A549 (cell line): Measurements from ENCODE around the gene PAM. TPM values are rescaled to one million over a fixed set of nuclear protein-coding genes. Genes with fewer than 3 reads are reported as not detected.

Source experiments
- ATAC-seq, 2 experiments: fragments of 200-7000 bp in 1 of 2; fragments of >200 bp in 1 of 2; cut with Nextera tagmentation in 1 of 2; cut with Tn5 transposase in 1 of 2; 3 replicates each; pipeline versions ENCODE4 v1.8.0 to v1.9.1; 2018 to 2020; ENCODE audit warnings: mild to moderate bottlenecking in 1 of 2, moderate library complexity in 1 of 2
- CTCF ChIA-PET: fragments of 300-600 bp; sonication (Branson Sonifier 250); formaldehyde crosslinking; extraction: SDS; loops from one replicate; lab custom pipeline; 2021; ENCODE audit warnings: antibody characterized with exemption, inconsistent platforms; lab: Yijun Ruan, JAX
- POLR2A ChIA-PET: fragments of 350-600 bp; formaldehyde crosslinking; extraction: SDS; loops from one replicate; lab custom pipeline; 2021; ENCODE audit warnings: antibody characterized with exemption, inconsistent platforms; lab: Yijun Ruan, JAX
- DNase-seq, 2 experiments: peaks; one replicate each; pipeline versions ENCODE4 v3.0.0 to v3.0.0-alpha.2; 2011 to 2016; ENCODE audit warnings: low read depth in 1 of 2, low spot score in 1 of 2
- FAIRE-seq: peaks from 2 replicates; lab custom pipeline; 2011; peaks lifted over from hg19 to GRCh38; lab: Jason Lieb, UNC
- H3K27ac ChIP-seq, 2 experiments: fragments of >200 bp; sonication (Bioruptor Twin); formaldehyde crosslinking; 3 replicates each; pipeline ENCODE4 v1.5.1; 2016 to 2017
- H3K4me1 ChIP-seq: fragments of >200 bp; sonication (Bioruptor Twin); formaldehyde crosslinking; 3 replicates; pipeline ENCODE4 v1.6.1; 2016
- H3K4me2 ChIP-seq: fragments of >200 bp; sonication (Bioruptor Twin); formaldehyde crosslinking; 3 replicates; pipeline ENCODE4 v1.6.1; 2016
- H3K4me3 ChIP-seq: fragments of >200 bp; sonication (Bioruptor Twin); formaldehyde crosslinking; 3 replicates; pipeline ENCODE4 v1.5.1; 2016
- H3K9me3 ChIP-seq: fragments of >200 bp; sonication (Bioruptor Twin); formaldehyde crosslinking; 3 replicates; pipeline ENCODE4 v1.6.1; 2016
- ATOH8 ChIP-seq: fragments of 250-450 bp; sonication (Bioruptor Pico); IDR thresholded peaks from 2 replicates; pipeline ENCODE4 v1.5.0; 2020; ENCODE audit warnings: low read depth, mild to moderate bottlenecking, moderate library complexity
- BHLHE40 ChIP-seq: IDR thresholded peaks from 2 replicates; pipeline ENCODE4 v1.6.1; 2012; ENCODE audit warnings: low read depth, low read length, inconsistent platforms
- CBX8 ChIP-seq: fragments of 200-600 bp; sonication (generic); IDR thresholded peaks from 2 replicates; pipeline ENCODE4 v1.6.1; 2016
- CEBPB ChIP-seq, 2 experiments: fragments of >200 bp in 1 of 2; sonication (Bioruptor Twin) in 1 of 2; formaldehyde crosslinking in 1 of 2; IDR thresholded peaks; 2 replicates each; pipeline ENCODE4 v1.6.1; 2012 to 2016
- CTCF ChIP-seq: fragments of >200 bp; sonication (Bioruptor Twin); formaldehyde crosslinking; IDR thresholded peaks from 3 replicates; pipeline ENCODE4 v1.5.1; 2016
- EHMT2 ChIP-seq: fragments of 200-600 bp; sonication (generic); IDR thresholded peaks from 2 replicates; pipeline ENCODE4 v1.6.1; 2016; ENCODE audit warnings: antibody characterized with exemption, low read depth, mild to moderate bottlenecking, moderate library complexity
- EP300 ChIP-seq, 2 experiments: fragments of >200 bp; sonication (Bioruptor Twin); formaldehyde crosslinking; IDR thresholded peaks; 2 replicates in 1 of 2; 3 replicates in 1 of 2; pipeline ENCODE4 v1.6.1; 2016 to 2017
- FOSB ChIP-seq: fragments of 250-450 bp; sonication (Bioruptor Pico); IDR thresholded peaks from 2 replicates; pipeline ENCODE4 v1.5.0; 2020; ENCODE audit warnings: mild to moderate bottlenecking, moderate library complexity
- FOXS1 ChIP-seq: fragments of 250-450 bp; sonication (Bioruptor Pico); IDR thresholded peaks from 2 replicates; pipeline ENCODE4 v1.5.0; 2020; ENCODE audit warnings: mild to moderate bottlenecking, moderate library complexity
- HDAC2 ChIP-seq: fragments of 200-600 bp; sonication (generic); IDR thresholded peaks from 2 replicates; pipeline ENCODE4 v1.6.1; 2016
- HES2 ChIP-seq: fragments of >200 bp; sonication (Bioruptor Twin); formaldehyde crosslinking; IDR thresholded peaks from 2 replicates; pipeline ENCODE4 v1.6.1; 2016
- JUNB ChIP-seq: fragments of >200 bp; sonication (Bioruptor Twin); formaldehyde crosslinking; IDR thresholded peaks from 2 replicates; pipeline ENCODE4 v1.6.1; 2016
- MYC ChIP-seq: IDR thresholded peaks from 2 replicates; pipeline ENCODE4 v1.6.1; 2012; ENCODE audit warnings: mild to moderate bottlenecking, inconsistent platforms, low read length, improper control_type of control experiment, borderline replicate concordance
- NPAS2 ChIP-seq: fragments of 250-450 bp; sonication (Bioruptor Pico); IDR thresholded peaks from 2 replicates; pipeline ENCODE4 v1.8.0; 2022; ENCODE audit warnings: mild to moderate bottlenecking, moderate library complexity, borderline replicate concordance
- PHF8 ChIP-seq: fragments of 200-600 bp; sonication (generic); IDR thresholded peaks from 2 replicates; pipeline ENCODE4 v1.6.1; 2016; ENCODE audit warnings: low read depth, mild to moderate bottlenecking, antibody characterized with exemption, moderate library complexity, borderline replicate concordance
- POLR2A ChIP-seq: IDR thresholded peaks from 2 replicates; pipeline ENCODE4 v1.6.1; 2012; ENCODE audit warnings: mild to moderate bottlenecking, low read length
- POLR2AphosphoS2 ChIP-seq: conservative IDR thresholded peaks from 2 replicates; pipeline ENCODE4 v1.6.1; 2012; ENCODE audit warnings: low read length, improper control_type of control experiment, inconsistent platforms
- RAD21 ChIP-seq, 2 experiments: fragments of >200 bp in 1 of 2; sonication (Bioruptor Twin) in 1 of 2; formaldehyde crosslinking in 1 of 2; IDR thresholded peaks in 1 of 2; conservative IDR thresholded peaks in 1 of 2; 2 replicates in 1 of 2; 3 replicates in 1 of 2; pipeline ENCODE4 v1.6.1; 2012 to 2018; ENCODE audit warnings: inconsistent platforms in 1 of 2
- RCOR1 ChIP-seq: fragments of 150-350 bp; IDR thresholded peaks from 2 replicates; pipeline ENCODE4 v1.6.1; 2014; ENCODE audit warnings: antibody characterized with exemption, low read length, low read depth
- TFCP2L1 ChIP-seq: fragments of 250-450 bp; sonication (Bioruptor Pico); IDR thresholded peaks from 2 replicates; pipeline ENCODE4 v1.5.0; 2021; ENCODE audit warnings: mild to moderate bottlenecking
- ZNF302 ChIP-seq: fragments of 250-450 bp; sonication (Bioruptor Pico); IDR thresholded peaks from 2 replicates; pipeline ENCODE4 v1.9.0; 2021; ENCODE audit warnings: inconsistent platforms, mild to moderate bottlenecking, moderate library complexity
- ZSCAN20 ChIP-seq: fragments of 250-450 bp; sonication (Bioruptor Pico); IDR thresholded peaks from 2 replicates; pipeline ENCODE4 v1.8.0; 2022; ENCODE audit warnings: mild to moderate bottlenecking, moderate library complexity
- WGBS: methylation state at CpG from one replicate; pipeline ENCODE4 v1.1.6; 2017; ENCODE audit errors: missing lambda C conversion rate; 5-methylcytosine and 5-hydroxymethylcytosine counted together
- polyA plus RNA-seq, 4 experiments: library from polyadenylated mRNA; depleted of rRNA in 3 of 4; stranded (reverse); fragments of >200 nt; fragmentation: RNase III in 1 of 4; extraction: RNeasy Plus Mini Kit Qiagen cat#74134 plus additional on column Dnase treatment in 1 of 4; gene quantifications; 2 replicates in 3 of 4; 3 replicates in 1 of 4; pipeline ENCODE4 v1.2.3, GENCODE V29; 2011 to 2017

The PAM gene
- polyA plus RNA-seq, 2 of the 4 experiments (the other 2 are of a cell fraction): 21.5 to 25.1 TPM

- DNase-seq (no peak), FAIRE-seq (no peak), ATAC-seq (no peak)
- 0% methylated on average over 2 of the region's 2 CpGs for WGBS
- POLR2A ChIA-PET: no interaction called here
- TF ChIP-seq RAD21 (conservative IDR thresholded peaks at IDR 0.05 in 1 of 2, IDR thresholded peaks at IDR 0.05 in 1 of 2) (no peak), FOSB (CRISPR knock-in tag) (no peak), POLR2AphosphoS2 (no peak), NPAS2 (no peak), HDAC2 (no peak), JUNB (no peak), EHMT2 (no peak), ZSCAN20 (CRISPR knock-in tag) (no peak), MYC (no peak), ATOH8 (no peak), PHF8 (no peak), CTCF (no peak), FOXS1 (CRISPR knock-in tag) (no peak), BHLHE40 (no peak), CEBPB (IDR thresholded peaks at IDR 0.05) (no peak), RCOR1 (no peak), EP300 (IDR thresholded peaks at IDR 0.05) (no peak), TFCP2L1 (CRISPR knock-in tag) (no peak), HES2 (no peak), CBX8 (no peak)
- Histone ChIP-seq H3K27ac (no peak overlapping the region), H3K4me1 (no peaks in the 10 kb centered on the region), H3K4me3 (no peak overlapping the region), H3K4me2 (no peak overlapping the region), H3K9me3 (no peaks in the 10 kb centered on the region)
- CTCF ChIA-PET: interaction anchor here (0.9 to 1.1 kb wide), 2 partner anchors 452 to 491 kb away, joined by 3 read pairs; no protein-coding TSS in a partner anchor
These were observed 280.6 kb downstream of the PAM start for GRCh38 chr5:103035701-103036100.

GRCh38 chr5:103036601-103037000, 281.5 kb downstream of the PAM start:
- peak; percentile 23 for FAIRE-seq
- CTCF ChIA-PET: interaction anchor here (0.6 to 1.1 kb wide), 3 partner anchors 102 to 492 kb away, joined by 3 read pairs; no protein-coding TSS in a partner anchor

GRCh38 chr5:103037673-103038455, 282.8 kb downstream of the PAM start:
- H3K9me3 ChIP-seq: no peaks in the 10 kb centered on the region
- CTCF ChIA-PET: interaction anchor here (0.8 kb wide), 1 partner anchor 356 kb away, joined by 3 read pairs; no protein-coding TSS in a partner anchor
- 37% methylated on average over 4 of the region's 4 CpGs for WGBS
- TF ChIP-seq POLR2A: no peak
- TF ChIP-seq, all 56 proteins: peak for 0
- Histone ChIP-seq H3K4me1 (no peaks in the 10 kb centered on the region), H3K4me2 (no peak overlapping the region), H3K27ac (no peak overlapping the region), H3K4me3 (no peak overlapping the region)
- ATAC-seq (no peak; a peak in 1 of 6 replicates), FAIRE-seq (no peak), DNase-seq (no peak)
- POLR2A ChIA-PET: no interaction called here

More at GRCh38 chr5:103036601-103037000, 281.5 kb downstream of the PAM start:
- POLR2A ChIA-PET: no interaction called here
- DNase-seq (no peak), ATAC-seq (no peak)
- Histone ChIP-seq H3K4me1 (no peaks in the 10 kb centered on the region), H3K27ac (no peak overlapping the region), H3K4me2 (no peak overlapping the region)
- TF ChIP-seq ZNF302 (CRISPR knock-in tag): no peak
- TF ChIP-seq, all 56 proteins: peak for 0
- 28% methylated on average over 2 of the region's 2 CpGs for WGBS
- Histone ChIP-seq H3K4me3 (no peak overlapping the region), H3K9me3 (no peaks in the 10 kb centered on the region)
